GM21619 (cell line): ENCODE measurements around the gene PIP4P1.
A peak's percentile ranks its signal among the peaks of the same experiment; 100 is the strongest.
"Not testable (repeated sequence)": the region's sequence is repeated elsewhere in the genome, so short reads cannot be mapped to it uniquely, and the experiment has no call there.

Source experiments
- ATAC-seq: cut with Tn5 transposase; IDR thresholded peaks from one replicate; pipeline ENCODE4 v1.9.1; 2021; ENCODE audit not compliant: unreplicated experiment

Gene PIP4P1

GRCh38 chr14:20461225-20462141 is at the start of gene PIP4P1:
Gene PIP4P1, minus strand, starts transcription at chr14:20461434. Its CDS starts 109 bp downstream, at chr14:20461325.
- peak; percentile 91 for ATAC-seq

DNA sequence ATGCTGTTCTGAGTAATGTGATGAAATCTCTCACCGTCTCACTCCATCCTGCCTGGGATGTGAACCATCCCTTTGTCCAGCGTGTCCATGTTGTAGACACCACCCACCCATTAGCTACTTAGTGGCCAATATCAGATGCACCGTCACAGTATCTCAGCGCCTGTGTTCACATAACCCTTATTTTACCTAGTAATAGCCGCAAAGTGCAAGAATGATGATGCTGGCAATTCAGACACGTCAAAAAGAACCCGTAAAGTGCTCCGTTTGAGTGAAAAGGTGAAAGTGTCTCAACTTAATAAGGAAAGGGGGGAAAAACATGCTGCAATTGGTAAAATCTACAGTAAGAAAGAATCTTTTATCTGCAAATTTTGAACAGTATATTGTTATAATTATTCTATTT is 47.1 kb upstream of the PIP4P1 start:
- no peak for ATAC-seq

GRCh38 chr14:20507537-20507936 is 46.3 kb upstream of the PIP4P1 start:
- ATAC-seq: not testable (repeated sequence)

- ATAC-seq: not testable (repeated sequence)
Measured at GRCh38 chr14:20506752-20507151, 45.5 kb upstream of the PIP4P1 start.

GRCh38 chr14:20506276-20506675 is 45.0 kb upstream of the PIP4P1 start:
- not testable (repeated sequence) for ATAC-seq

GRCh38 chr14:20503898-20504297 is 42.7 kb upstream of the PIP4P1 start:
- ATAC-seq: no peak

- no peak for ATAC-seq
Measured at GRCh38 chr14:20501346-20501745, 40.1 kb upstream of the PIP4P1 start.

DNA sequence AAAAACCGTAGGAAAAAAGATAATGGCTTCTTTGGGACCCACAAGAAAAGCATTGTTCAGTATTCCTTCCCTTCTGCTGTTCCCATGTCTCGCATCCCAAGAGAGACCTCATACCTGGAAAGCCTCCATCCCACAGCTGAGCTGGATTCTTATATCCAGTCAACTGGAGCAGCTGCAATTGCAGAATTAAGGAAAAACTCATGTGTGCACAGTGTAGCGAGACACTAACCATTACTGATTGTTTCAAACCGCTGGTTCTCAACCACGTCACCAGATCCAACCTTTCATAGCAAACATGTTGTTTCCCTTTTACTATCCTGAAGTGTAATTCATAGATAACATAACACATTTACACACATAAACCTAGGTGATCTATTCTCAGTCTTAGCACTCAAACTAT is 38.6 kb upstream of the PIP4P1 start:
- ATAC-seq: no peak

DNA sequence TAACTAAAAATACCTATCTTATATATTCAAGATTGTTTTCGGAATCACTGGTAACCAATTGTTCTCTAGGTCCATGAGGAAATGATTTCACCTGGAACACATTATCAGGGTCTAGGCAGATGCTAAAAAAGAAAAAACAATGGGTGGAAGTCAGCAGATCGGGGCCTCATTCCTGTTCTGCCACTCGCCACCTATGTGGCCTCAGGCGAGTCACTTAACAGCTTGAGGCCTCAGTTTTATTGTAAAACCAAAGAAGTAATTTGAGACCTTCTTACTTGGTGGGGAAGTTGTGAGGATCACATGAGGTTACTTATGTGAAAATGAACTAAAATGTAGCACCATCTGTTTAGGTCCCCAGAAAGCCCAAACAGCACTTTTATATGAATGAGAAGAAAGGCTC is 37.9 kb upstream of the PIP4P1 start:
- ATAC-seq: no peak

GRCh38 chr14:20498622-20499021 is 37.4 kb upstream of the PIP4P1 start:
- ATAC-seq: no peak

GRCh38 chr14:20494935-20495766 is 33.9 kb upstream of the PIP4P1 start:
- ATAC-seq: no peak

- ATAC-seq: no peak
Measured at GRCh38 chr14:20493634-20494033, 32.4 kb upstream of the PIP4P1 start.

- ATAC-seq: no peak
Measured at GRCh38 chr14:20492486-20492885, 31.3 kb upstream of the PIP4P1 start.

GRCh38 chr14:20490563-20490962 is 29.3 kb upstream of the PIP4P1 start:
- no peak for ATAC-seq

- peak; percentile 34 for ATAC-seq
Measured at GRCh38 chr14:20489093-20489994, 28.1 kb upstream of the PIP4P1 start.

GRCh38 chr14:20487396-20487725 is 26.1 kb upstream of the PIP4P1 start:
- no peak for ATAC-seq

GRCh38 chr14:20486684-20487395 is 25.6 kb upstream of the PIP4P1 start:
- no peak for ATAC-seq

DNA sequence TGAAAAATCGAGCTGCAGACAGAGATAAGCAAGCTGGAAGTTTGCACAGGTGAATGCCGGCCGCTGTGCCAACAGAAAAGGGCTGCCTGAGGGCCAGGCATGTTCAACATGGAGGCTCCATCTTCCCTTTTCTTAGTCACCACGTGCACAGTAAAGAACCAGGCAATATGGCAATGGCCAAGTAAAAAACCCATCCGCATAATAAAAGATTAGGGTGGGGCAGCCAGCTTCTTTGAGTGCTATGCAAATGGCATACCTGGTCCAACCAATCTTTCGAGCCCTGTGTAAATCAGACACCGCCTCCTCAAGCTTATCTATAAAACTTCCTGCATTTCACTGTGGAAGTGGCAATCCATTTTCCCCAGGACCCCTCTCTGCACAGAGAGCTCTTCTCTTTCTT is 24.7 kb upstream of the PIP4P1 start:
- no peak for ATAC-seq

- ATAC-seq: no peak
Measured at GRCh38 chr14:20482382-20482781, 21.1 kb upstream of the PIP4P1 start.

GRCh38 chr14:20478894-20479293 is 17.7 kb upstream of the PIP4P1 start:
- ATAC-seq: no peak
